ENCODE measurements around the gene KLHL35.

Gene KLHL35

DNA sequence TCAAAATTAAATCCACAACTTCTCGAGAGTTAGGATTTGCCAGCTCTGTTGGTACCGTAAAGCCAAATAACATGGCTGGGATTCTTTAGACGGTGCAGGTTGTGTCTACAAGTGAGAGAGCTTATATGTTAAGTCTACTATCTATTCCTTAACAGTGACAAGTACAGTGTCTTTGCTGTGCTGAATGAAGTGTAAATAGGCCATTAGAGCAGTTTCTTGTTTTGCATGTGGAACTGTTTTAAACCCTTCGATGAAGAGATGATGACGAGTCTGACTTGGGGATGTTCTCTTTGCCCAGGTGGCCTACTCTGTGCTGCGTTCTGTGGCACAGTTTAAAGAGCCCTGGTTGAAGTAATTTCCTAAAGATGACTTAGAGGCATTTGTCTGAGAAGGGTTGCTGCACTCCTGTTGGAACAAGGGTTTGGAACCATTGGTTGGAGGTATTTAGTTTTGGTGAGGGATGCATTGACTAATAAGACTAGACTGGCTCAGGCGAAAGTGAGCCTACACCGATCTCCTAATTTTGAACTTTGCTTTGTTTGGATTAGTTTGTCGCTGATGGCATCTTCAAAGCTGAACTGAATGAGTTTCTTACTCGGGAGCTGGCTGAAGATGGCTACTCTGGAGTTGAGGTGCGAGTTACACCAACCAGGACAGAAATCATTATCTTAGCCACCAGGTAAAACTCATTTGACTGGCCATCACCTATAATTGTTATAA, 32.7 kb downstream of the KLHL35 start:
- Histone ChIP-seq H3K27ac (peak overlapping the region; percentile 81), H3K27me3 (ENCODE audit: insufficient read depth, low read depth, severe bottlenecking) (no peaks in the 10 kb centered on the region), H3K9me3 (ENCODE audit: severe bottlenecking) (no peaks in the 10 kb centered on the region), H3K4me3 (ENCODE audit: low read depth, low read length) (peak overlapping the region; percentile 96), H3K36me3 (peaks cover 57% of the 10 kb centered on the region)
- no peak for DNase-seq
- TF ChIP-seq, protein P1, sequence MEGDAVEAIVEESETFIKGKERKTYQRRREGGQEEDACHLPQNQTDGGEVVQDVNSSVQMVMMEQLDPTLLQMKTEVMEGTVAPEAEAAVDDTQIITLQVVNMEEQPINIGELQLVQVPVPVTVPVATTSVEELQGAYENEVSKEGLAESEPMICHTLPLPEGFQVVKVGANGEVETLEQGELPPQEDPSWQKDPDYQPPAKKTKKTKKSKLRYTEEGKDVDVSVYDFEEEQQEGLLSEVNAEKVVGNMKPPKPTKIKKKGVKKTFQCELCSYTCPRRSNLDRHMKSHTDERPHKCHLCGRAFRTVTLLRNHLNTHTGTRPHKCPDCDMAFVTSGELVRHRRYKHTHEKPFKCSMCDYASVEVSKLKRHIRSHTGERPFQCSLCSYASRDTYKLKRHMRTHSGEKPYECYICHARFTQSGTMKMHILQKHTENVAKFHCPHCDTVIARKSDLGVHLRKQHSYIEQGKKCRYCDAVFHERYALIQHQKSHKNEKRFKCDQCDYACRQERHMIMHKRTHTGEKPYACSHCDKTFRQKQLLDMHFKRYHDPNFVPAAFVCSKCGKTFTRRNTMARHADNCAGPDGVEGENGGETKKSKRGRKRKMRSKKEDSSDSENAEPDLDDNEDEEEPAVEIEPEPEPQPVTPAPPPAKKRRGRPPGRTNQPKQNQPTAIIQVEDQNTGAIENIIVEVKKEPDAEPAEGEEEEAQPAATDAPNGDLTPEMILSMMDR (IDR thresholded peaks at IDR 0.05; ENCODE audit: low read depth, low read length), result no peak

DNA sequence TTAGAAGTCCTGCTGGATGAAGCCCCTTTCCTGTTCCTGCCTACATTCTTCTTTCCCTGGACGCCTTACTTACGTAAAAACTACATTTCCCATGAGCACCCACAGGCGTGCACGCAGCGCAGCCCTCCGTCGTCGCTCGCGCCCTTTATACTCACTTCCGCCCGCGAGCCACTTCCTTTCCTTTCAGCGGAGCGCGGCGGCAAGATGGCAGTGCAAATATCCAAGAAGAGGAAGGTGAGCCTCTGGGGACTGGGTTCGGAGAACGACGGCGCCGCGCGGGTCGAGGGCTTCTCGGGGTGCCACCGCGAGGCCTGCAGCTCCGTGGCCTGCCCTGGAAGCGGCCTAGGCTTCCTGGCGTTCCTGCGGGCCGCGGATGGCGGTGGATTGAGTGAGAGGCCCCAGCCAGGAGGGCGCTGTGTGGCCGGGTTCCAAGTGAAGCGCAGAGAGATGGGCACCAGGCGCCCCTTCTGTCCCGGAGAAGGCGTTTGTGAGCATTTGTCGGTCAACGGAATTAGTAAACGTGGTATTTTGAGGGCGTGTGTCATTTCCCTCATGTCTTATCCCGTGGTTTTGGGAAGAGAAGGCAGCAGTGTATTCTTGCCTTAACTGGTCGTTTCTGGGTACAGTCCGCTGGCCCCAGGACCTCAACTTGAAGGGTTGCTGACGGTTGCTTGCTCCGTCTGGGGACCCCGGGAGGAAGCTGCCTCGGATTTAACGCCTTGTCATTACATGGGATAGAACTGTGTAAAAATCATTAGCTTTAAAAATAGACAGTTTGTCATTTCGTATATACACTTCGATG, 33.5 kb downstream of the KLHL35 start, which contains the start of gene RPS3:
Gene RPS3 (plus strand): TSS at position 175 of the 802 bp plus-strand sequence. CDS start 30 bp downstream, at position 205.
- Histone ChIP-seq H3K27ac (peak within 1 kb of the TSS; percentile 81), H3K27me3 (ENCODE audit: insufficient read depth, low read depth, severe bottlenecking) (no peaks in the 10 kb centered on the region), H3K9me3 (ENCODE audit: severe bottlenecking) (no peaks in the 10 kb centered on the region), H3K36me3 (peaks cover 49% of the 10 kb centered on the region), H3K4me3 (ENCODE audit: low read depth, low read length) (peak within 1 kb of the TSS; percentile 96)
- TF ChIP-seq, protein P1 (IDR thresholded peaks at IDR 0.05; ENCODE audit: low read depth, low read length), result peak; percentile 26; the same call in 1 of the 2 replicates
- peak; percentile 90 for DNase-seq

DNA sequence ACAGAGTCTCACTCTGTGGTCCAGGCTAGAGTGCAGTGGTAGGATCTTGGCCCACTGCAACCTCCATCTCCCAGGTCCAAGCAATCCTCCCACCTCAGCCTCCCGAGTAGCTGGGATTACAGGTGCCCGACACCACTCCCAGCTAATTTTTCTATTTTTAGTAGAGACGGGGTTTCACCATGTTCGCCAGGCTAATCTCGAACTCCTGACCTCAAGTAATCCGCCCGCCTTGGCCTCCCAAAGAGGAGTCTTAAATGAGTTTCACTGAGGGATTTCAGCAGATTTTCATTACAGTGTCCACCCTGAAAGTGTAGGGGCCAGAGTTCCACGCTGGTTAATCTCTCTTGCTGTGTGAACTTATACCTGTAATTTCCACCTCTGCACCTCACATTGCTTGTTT, 34.1 kb downstream of the KLHL35 start:
- Histone ChIP-seq H3K4me3 (ENCODE audit: low read depth, low read length) (peak overlapping the region; percentile 96), H3K27ac (peak overlapping the region; percentile 81), H3K9me3 (ENCODE audit: severe bottlenecking) (no peaks in the 10 kb centered on the region)

DNA sequence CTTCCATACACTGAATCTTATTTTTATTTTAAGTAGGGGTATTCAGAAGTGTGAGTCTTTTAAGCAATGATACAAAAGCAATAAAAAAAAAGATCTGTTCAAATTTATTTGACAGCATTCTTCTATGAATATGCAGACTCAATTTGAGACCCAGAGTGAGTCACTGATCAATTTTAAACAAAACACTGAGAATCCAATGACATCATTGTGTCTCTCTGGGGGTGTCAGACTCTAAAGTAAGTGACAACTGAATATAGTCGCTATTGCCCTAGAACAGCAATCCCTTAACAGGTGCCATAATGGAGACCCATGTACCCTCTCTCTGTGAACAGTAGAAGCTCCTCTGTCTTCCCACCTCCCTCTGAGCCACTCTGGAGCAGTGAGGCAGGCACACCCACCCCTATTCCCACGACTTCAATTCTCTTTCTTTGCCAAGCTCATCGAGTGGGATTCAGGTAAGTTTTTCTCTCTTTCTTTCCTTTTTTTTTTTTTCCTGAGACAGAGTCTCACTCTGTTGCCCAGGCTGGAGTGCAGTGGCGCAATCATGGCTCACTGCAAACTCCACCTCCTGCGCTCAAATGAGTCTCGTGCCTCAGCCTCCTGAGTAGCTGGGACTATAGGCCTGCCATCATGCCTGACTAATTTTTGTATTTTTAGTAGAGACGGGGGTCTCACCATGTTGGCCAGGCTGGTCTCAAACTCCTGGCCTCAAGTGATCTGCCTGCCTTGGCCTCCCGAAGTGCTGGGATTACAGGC, 38.7 kb downstream of the KLHL35 start:
- TF ChIP-seq, protein P1 (IDR thresholded peaks at IDR 0.05; ENCODE audit: low read depth, low read length), result no peak
- no peak overlapping the region for H3K27ac ChIP-seq
- DNase-seq, result no peak
- no peaks in the 10 kb centered on the region for H3K27me3 ChIP-seq (ENCODE audit: insufficient read depth, low read depth, severe bottlenecking)
- H3K9me3 ChIP-seq (ENCODE audit: severe bottlenecking), result no peaks in the 10 kb centered on the region
- H3K4me3 ChIP-seq (ENCODE audit: low read depth, low read length), result no peak overlapping the region
- no peaks in the 10 kb centered on the region for H3K36me3 ChIP-seq

More for the DNA sequence above, 34.1 kb downstream of the KLHL35 start:
- TF ChIP-seq, protein P1 (IDR thresholded peaks at IDR 0.05; ENCODE audit: low read depth, low read length), result no peak
- Histone ChIP-seq H3K36me3 (peaks cover 43% of the 10 kb centered on the region), H3K27me3 (ENCODE audit: insufficient read depth, low read depth, severe bottlenecking) (no peaks in the 10 kb centered on the region)
- peak; percentile 60 for DNase-seq

DNA sequence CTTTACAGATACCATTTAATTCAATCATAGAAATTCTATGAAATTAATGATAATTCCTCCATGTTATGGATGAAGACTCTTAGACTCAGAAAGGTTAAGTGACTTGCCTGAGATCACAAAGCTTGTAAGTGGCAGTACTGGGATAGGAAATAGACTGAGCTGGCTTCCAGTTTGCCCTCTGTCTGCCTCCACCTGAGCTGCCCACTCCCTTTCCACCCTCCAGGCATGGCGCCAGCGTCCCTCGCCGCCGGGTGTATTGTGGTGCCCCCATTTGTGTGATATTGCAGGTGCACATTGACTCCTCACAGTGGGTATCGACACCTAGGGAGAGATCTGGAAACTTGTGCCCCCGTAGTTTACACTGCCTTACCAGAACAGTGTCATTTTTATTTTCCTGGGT, 43.1 kb downstream of the KLHL35 start:
- TF ChIP-seq, protein P1 (IDR thresholded peaks at IDR 0.05; ENCODE audit: low read depth, low read length), result no peak
- Histone ChIP-seq H3K27me3 (ENCODE audit: insufficient read depth, low read depth, severe bottlenecking) (no peaks in the 10 kb centered on the region), H3K9me3 (ENCODE audit: severe bottlenecking) (no peaks in the 10 kb centered on the region), H3K36me3 (no peaks in the 10 kb centered on the region), H3K27ac (no peak overlapping the region), H3K4me3 (ENCODE audit: low read depth, low read length) (no peak overlapping the region)
- DNase-seq, result no peak
